PC-9 (cell line): ENCODE data around the gene NCK2. TPM values are rescaled to one million over a fixed set of nuclear protein-coding genes. Genes with fewer than 3 reads are reported as not detected.

Experiments used
- BruUV-seq: library from RNA; stranded (reverse); fragments of 400-500 nt; replicated peaks from 2 replicates; lab custom pipeline; 2021; lab: Mats Ljungman, UMichigan
- CTCF ChIA-PET: fragments of 300-600 bp; sonication (Branson Sonifier 250); formaldehyde crosslinking; loops from one replicate; lab custom pipeline; 2022; ENCODE audit warnings: antibody characterized with exemption; lab: Charles Lee
- POLR2A ChIA-PET: fragments of 300-600 bp; sonication (Branson Sonifier 250); formaldehyde crosslinking; loops from one replicate; lab custom pipeline; 2022; ENCODE audit warnings: antibody characterized with exemption; ENCODE audit not compliant: unreplicated experiment; lab: Charles Lee
- DNase-seq, 2 experiments: peaks; one replicate each; pipeline versions ENCODE4 v3.0.0 to v3.0.0-alpha.2; 2015 to 2022; ENCODE audit warnings: mixed read lengths in 1 of 2
- H2AFZ ChIP-seq: fragments of 200-600 bp; sonication (generic); 2 replicates; pipeline ENCODE4 v1.8.1; 2017; ENCODE audit warnings: antibody characterized with exemption
- H3F3A ChIP-seq: fragments of 200-600 bp; sonication (generic); 2 replicates; pipeline ENCODE4 v1.8.1; 2017; ENCODE audit warnings: antibody characterized with exemption, mild to moderate bottlenecking, low read depth; ENCODE audit not compliant: insufficient read depth
- H3K27ac ChIP-seq: fragments of 200-600 bp; sonication (generic); 2 replicates; pipeline ENCODE4 v1.6.1; 2016; ENCODE audit warnings: mixed run types
- H3K27me3 ChIP-seq: fragments of 200-600 bp; sonication (generic); 2 replicates; pipeline ENCODE4 v1.6.1; 2016; ENCODE audit warnings: low read depth, mixed run types; ENCODE audit not compliant: insufficient read depth
- H3K36me3 ChIP-seq: fragments of 200-600 bp; sonication (generic); 2 replicates; pipeline ENCODE4 v1.6.1; 2016; ENCODE audit warnings: low read depth, mixed run types
- H3K4me1 ChIP-seq: fragments of 200-600 bp; sonication (generic); replicated peaks from 2 replicates; pipeline ENCODE4 v1.6.1; 2016; ENCODE audit warnings: mixed run types; ENCODE audit not compliant: insufficient read depth
- H3K4me2 ChIP-seq: fragments of 200-600 bp; sonication (generic); 2 replicates; pipeline ENCODE4 v1.6.1; 2017; ENCODE audit warnings: mixed run types
- H3K4me3 ChIP-seq: fragments of 200-600 bp; sonication (generic); 2 replicates; pipeline ENCODE4 v1.6.1; 2016; ENCODE audit warnings: mixed run types
- H3K79me2 ChIP-seq: fragments of 200-600 bp; sonication (generic); 2 replicates; pipeline ENCODE4 v1.6.1; 2017; ENCODE audit warnings: low read depth, mixed run types
- H3K9me2 ChIP-seq: fragments of 200-600 bp; sonication (generic); 2 replicates; pipeline ENCODE4 v1.8.1; 2017; ENCODE audit warnings: mild to moderate bottlenecking; ENCODE audit not compliant: insufficient read depth
- H3K9me3 ChIP-seq: fragments of 200-600 bp; sonication (generic); 2 replicates; pipeline ENCODE4 v1.8.1; 2016; ENCODE audit warnings: low read depth; ENCODE audit not compliant: insufficient read depth
- H4K20me1 ChIP-seq: fragments of 200-600 bp; sonication (generic); 2 replicates; pipeline ENCODE4 v1.8.1; 2017; ENCODE audit not compliant: insufficient read depth
- EZH2 ChIP-seq: fragments of 200-600 bp; sonication (generic); IDR thresholded peaks from 2 replicates; pipeline ENCODE4 v1.8.0; 2017; ENCODE audit warnings: antibody characterized with exemption, low read depth
- intact Hi-C: fragments of 100-400 bp; cut with micrococcal nuclease; formaldehyde crosslinking; loops from one replicate; pipeline ENCODE4 v1.10.0; 2022; ENCODE audit not compliant: unreplicated experiment
- total RNA-seq: library from RNA; stranded (reverse); gene quantifications from 2 replicates; pipeline ENCODE4 v1.2.3, GENCODE V29; 2021
- TF ChIP-seq, protein P1 (sequence below): fragments of 200-600 bp; sonication (generic); conservative IDR thresholded peaks from 2 replicates; pipeline ENCODE4 v1.6.1; 2017; ENCODE audit warnings: mixed run types, antibody characterized with exemption, mild to moderate bottlenecking, moderate library complexity

The NCK2 gene
- total RNA-seq, 1 experiment from 2014 or later, result 26.0 TPM

DNA sequence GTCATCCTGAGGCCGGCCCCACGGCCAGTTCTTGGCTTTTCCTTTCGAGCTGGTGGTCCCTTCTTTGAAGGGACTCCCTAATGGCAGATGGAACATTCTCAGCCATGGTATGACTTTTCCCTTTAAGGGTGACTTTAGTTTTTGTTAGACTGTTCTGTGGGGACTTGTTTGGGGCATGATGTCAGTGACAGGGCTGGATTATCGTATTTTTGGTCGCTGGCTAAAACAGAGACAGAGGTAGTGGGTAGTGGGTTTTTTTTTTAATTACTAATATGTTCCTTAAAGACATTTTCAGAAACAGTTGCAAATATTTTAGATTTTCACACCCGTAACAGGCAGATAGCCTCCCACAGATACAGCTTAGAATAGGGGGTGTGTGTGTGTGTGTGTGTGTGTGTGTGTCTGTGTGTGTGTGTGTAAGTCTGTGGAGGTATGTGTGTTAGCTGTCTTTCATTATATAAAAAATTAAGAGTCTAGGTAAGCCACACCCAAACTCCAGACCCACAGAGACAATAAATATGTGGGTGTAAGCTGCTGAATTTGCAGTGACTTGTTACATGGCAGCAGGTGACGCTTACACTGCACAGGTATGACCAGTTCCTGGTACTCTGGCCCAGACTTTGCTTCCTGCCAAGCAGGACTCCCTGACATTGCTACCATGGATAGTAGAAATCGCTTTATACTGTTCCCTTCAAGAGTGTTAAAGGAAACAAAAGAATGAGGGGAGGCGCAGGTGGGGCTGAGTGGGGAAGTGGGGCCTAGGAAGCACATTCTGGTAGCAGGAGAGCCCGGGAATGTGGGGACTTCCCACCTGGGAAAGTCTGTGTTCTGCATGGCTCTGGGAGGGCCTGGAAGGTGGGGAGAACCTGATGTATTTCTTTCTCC is 20.9 kb downstream of the NCK2 start:
- no peak for DNase-seq
- no peaks in the 10 kb centered on the region for H4K20me1 ChIP-seq
- no peaks in the 10 kb centered on the region for H3K9me3 ChIP-seq
- no peak overlapping the region for H2AFZ ChIP-seq
- H3K27me3 ChIP-seq, result no peaks in the 10 kb centered on the region
- BruUV-seq, result no TSS peak
- H3K27ac ChIP-seq, result no peak overlapping the region
- CTCF ChIA-PET, result no interaction called here
- POLR2A ChIA-PET, result no interaction called here
- TF ChIP-seq EZH2, result no peak
- TF ChIP-seq, protein P1, sequence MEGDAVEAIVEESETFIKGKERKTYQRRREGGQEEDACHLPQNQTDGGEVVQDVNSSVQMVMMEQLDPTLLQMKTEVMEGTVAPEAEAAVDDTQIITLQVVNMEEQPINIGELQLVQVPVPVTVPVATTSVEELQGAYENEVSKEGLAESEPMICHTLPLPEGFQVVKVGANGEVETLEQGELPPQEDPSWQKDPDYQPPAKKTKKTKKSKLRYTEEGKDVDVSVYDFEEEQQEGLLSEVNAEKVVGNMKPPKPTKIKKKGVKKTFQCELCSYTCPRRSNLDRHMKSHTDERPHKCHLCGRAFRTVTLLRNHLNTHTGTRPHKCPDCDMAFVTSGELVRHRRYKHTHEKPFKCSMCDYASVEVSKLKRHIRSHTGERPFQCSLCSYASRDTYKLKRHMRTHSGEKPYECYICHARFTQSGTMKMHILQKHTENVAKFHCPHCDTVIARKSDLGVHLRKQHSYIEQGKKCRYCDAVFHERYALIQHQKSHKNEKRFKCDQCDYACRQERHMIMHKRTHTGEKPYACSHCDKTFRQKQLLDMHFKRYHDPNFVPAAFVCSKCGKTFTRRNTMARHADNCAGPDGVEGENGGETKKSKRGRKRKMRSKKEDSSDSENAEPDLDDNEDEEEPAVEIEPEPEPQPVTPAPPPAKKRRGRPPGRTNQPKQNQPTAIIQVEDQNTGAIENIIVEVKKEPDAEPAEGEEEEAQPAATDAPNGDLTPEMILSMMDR, result no peak
- intact Hi-C loops, result no loop called here
- H3K4me2 ChIP-seq, result no peak overlapping the region
- H3K79me2 ChIP-seq, result no peaks in the 10 kb centered on the region; the same call in 1 of the 2 replicates
- H3F3A ChIP-seq, result no peaks in the 10 kb centered on the region
- no peaks in the 10 kb centered on the region for H3K4me1 ChIP-seq
- H3K4me3 ChIP-seq, result no peak overlapping the region
- H3K9me2 ChIP-seq, result no peaks in the 10 kb centered on the region; the same call in 1 of the 2 replicates
- no peaks in the 10 kb centered on the region for H3K36me3 ChIP-seq

DNA sequence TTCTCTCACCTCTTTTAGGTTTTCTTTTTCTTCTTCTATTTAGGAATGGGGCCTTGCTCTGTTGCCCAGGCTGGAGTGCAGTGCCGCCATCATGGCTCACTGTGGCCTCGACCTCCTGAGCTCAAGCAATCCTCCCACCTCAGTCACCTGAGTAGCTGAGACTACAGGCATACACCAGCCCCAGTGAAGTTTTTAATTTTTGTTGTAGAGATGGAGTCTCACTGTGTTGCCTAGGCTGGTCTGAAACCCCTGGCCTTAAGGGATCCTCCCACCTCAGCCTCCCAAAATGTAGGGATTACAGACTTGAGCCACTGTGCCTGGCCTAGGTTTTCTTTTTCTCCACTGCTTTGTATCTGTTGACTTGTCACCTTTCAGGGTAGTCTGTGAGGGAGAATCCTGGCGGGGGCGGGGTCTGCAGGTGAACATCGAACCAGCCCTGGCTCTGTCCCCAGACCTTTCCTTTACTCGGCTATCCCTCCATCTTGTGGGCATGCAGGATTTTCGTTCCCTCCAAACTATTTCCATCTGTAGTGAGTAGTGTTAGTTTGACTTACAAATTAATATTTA is 21.7 kb downstream of the NCK2 start:
- DNase-seq, result no peak
- TF ChIP-seq, protein P1, result no peak
- TF ChIP-seq EZH2, result no peak
- no peaks in the 10 kb centered on the region; the same call in 1 of the 2 replicates for H3K79me2 ChIP-seq
- POLR2A ChIA-PET, result interaction anchor here (0.6 kb wide), 1 partner anchor 24 kb away, joined by 3 read pairs; no protein-coding TSS in a partner anchor
- intact Hi-C loops, result no loop called here
- H2AFZ ChIP-seq, result no peak overlapping the region
- no peak overlapping the region for H3K4me3 ChIP-seq
- H3K36me3 ChIP-seq, result no peaks in the 10 kb centered on the region
- no peaks in the 10 kb centered on the region; the same call in 1 of the 2 replicates for H3K9me2 ChIP-seq
- no peaks in the 10 kb centered on the region; the same call in 1 of the 2 replicates for H4K20me1 ChIP-seq
- H3K27ac ChIP-seq, result no peak overlapping the region
- no peaks in the 10 kb centered on the region for H3K27me3 ChIP-seq
- H3F3A ChIP-seq, result no peaks in the 10 kb centered on the region
- no TSS peak for BruUV-seq
- H3K4me1 ChIP-seq, result no peaks in the 10 kb centered on the region
- CTCF ChIA-PET, result no interaction called here
- no peak overlapping the region for H3K4me2 ChIP-seq
- no peaks in the 10 kb centered on the region for H3K9me3 ChIP-seq

DNA sequence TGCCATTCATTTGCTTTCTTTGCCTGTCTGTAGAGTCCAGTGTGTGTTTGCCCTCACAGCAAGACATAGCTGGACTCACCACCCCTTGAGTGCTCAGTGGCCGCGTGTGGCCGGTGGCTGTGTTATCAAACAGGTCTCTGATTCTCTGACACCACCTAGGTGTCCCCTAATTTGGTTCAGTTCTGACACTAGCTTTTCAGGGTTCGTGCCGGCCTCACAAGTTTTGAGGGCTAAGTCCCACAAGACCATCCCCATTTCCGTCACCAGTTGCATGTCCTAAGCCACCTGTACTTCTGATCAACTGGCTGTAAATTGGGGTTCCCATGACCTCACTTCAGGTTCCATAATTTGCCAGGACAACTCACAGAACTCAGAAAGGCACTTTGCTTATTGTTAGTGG is 23.5 kb downstream of the NCK2 start:
- H4K20me1 ChIP-seq, result no peaks in the 10 kb centered on the region; the same call in 1 of the 2 replicates

More for the DNA sequence above, 23.5 kb downstream of the NCK2 start:
- Histone ChIP-seq H3F3A (no peaks in the 10 kb centered on the region), H3K27me3 (no peaks in the 10 kb centered on the region), H3K4me2 (no peak overlapping the region), H3K27ac (no peak overlapping the region), H3K4me3 (no peak overlapping the region), H3K9me2 (no peaks in the 10 kb centered on the region; the same call in 1 of the 2 replicates), H3K9me3 (no peaks in the 10 kb centered on the region), H2AFZ (no peak overlapping the region), H3K79me2 (no peaks in the 10 kb centered on the region), H3K36me3 (no peaks in the 10 kb centered on the region), H3K4me1 (no peaks in the 10 kb centered on the region)
- ChIA-PET CTCF (no interaction called here), POLR2A (no interaction called here)
- no peak for TF ChIP-seq EZH2
- TF ChIP-seq, protein P1, result no peak
- no TSS peak for BruUV-seq
- intact Hi-C loops, result no loop called here
- DNase-seq, result no peak
